OCI-LY3 (cell line): ENCODE measurements around the gene IPO8.

Source experiments
- CTCF ChIP-seq: fragments of 200-600, 300-600 bp; sonication (generic); IDR thresholded peaks from 2 replicates; pipeline ENCODE4 v1.5.1; 2014; ENCODE audit warnings: antibody characterized with exemption, low read length, low read depth
- EZH2phosphoT487 ChIP-seq: fragments of 200-600 bp; shearing (Covaris generic); IDR thresholded peaks from 2 replicates; pipeline ENCODE4 v1.6.1; 2018; ENCODE audit warnings: antibody characterized with exemption, mixed run types, low read depth

- TF ChIP-seq CTCF (no peak), EZH2phosphoT487 (no peak)
Observed at GRCh38 chr12:30706476-30706875, 10.8 kb upstream of the IPO8 start.
